ENCODE results near the gene OSBPL2.

OSBPL2 gene

GRCh38 chr20:62234339-62234738 lies 4.0 kb upstream of the OSBPL2 start:
- Histone ChIP-seq H2AFZ (ENCODE audit: insufficient read depth, low read length, poor library complexity) (no peak overlapping the region), H3K18ac (ENCODE audit: low read length) (no peak overlapping the region), H3K9me3 (ENCODE audit: insufficient read depth, low read depth, low read length) (peaks cover 13% of the 10 kb centered on the region), H2BK5ac (ENCODE audit: low read depth, low read length, poor library complexity) (no peak overlapping the region), H4K91ac (ENCODE audit: low read depth, low read length) (no peak overlapping the region), H3K27ac (ENCODE audit: low read depth, low read length) (no peak overlapping the region), H2AK5ac (ENCODE audit: low read length) (no peak overlapping the region), H3K4me2 (ENCODE audit: low read length) (no peak overlapping the region), H3K36me3 (ENCODE audit: control insufficient read depth in 1 of 2, insufficient read depth in 2 of 2, low read length in 2 of 2) (no peaks in the 10 kb centered on the region), H3K4ac (ENCODE audit: low read depth, low read length) (no peak overlapping the region), H4K12ac (ENCODE audit: low read depth, low read length) (no peak overlapping the region), H4K8ac (ENCODE audit: low read depth, low read length) (no peak overlapping the region), H3K4me3 (ENCODE audit: low read depth, low read length) (no peak overlapping the region), H2BK120ac (ENCODE audit: insufficient read depth, low read length, poor library complexity) (no peak overlapping the region), H3K9ac (ENCODE audit: low read length) (no peak overlapping the region), H3K27me3 (ENCODE audit: insufficient read depth, low read length) (no peaks in the 10 kb centered on the region), H3K79me1 (ENCODE audit: low read length) (peaks cover 2% of the 10 kb centered on the region), H3K79me2 (ENCODE audit: control insufficient read depth, insufficient read depth, low read length, poor library complexity) (peaks cover 4% of the 10 kb centered on the region), H3K23ac (ENCODE audit: low read length) (no peak overlapping the region), H3K14ac (ENCODE audit: low read length) (no peak overlapping the region), H3K4me1 (ENCODE audit: control insufficient read depth in 1 of 2, insufficient read depth in 2 of 2, low read length in 2 of 2) (peaks cover 5 to 6% of the 10 kb centered on the region in 2 experiments), H2BK12ac (ENCODE audit: low read length) (no peak overlapping the region)
- WGBS (ENCODE audit: extremely low coverage, insufficient coverage, insufficient read length) = no CpG with 5 or more reads among the region's 5 CpGs
- no peak for DNase-seq

GRCh38 chr20:62235001-62235776 lies 3.1 kb upstream of the OSBPL2 start:
- H3K36me3 ChIP-seq (ENCODE audit: control insufficient read depth in 1 of 2, insufficient read depth in 2 of 2, low read length in 2 of 2) = no peaks in the 10 kb centered on the region
- no peak overlapping the region for H2AK5ac ChIP-seq (ENCODE audit: low read length)
- DNase-seq = no peak
- H2BK12ac ChIP-seq (ENCODE audit: low read length) = no peak overlapping the region
- no peak overlapping the region for H3K4ac ChIP-seq (ENCODE audit: low read depth, low read length)
- H3K4me2 ChIP-seq (ENCODE audit: low read length) = no peak overlapping the region
- H3K4me3 ChIP-seq (ENCODE audit: low read depth, low read length) = no peak overlapping the region
- WGBS (ENCODE audit: extremely low coverage, insufficient coverage, insufficient read length) = no CpG with 5 or more reads among the region's 16 CpGs
- peaks cover 8% of the 10 kb centered on the region for H3K79me2 ChIP-seq (ENCODE audit: control insufficient read depth, insufficient read depth, low read length, poor library complexity)
- H3K9me3 ChIP-seq (ENCODE audit: insufficient read depth, low read depth, low read length) = peaks cover 10% of the 10 kb centered on the region
- peaks cover 2% of the 10 kb centered on the region for H3K79me1 ChIP-seq (ENCODE audit: low read length)
- H2BK5ac ChIP-seq (ENCODE audit: low read depth, low read length, poor library complexity) = no peak overlapping the region
- peaks cover 9% of the 10 kb centered on the region in 2 experiments for H3K4me1 ChIP-seq (ENCODE audit: control insufficient read depth in 1 of 2, insufficient read depth in 2 of 2, low read length in 2 of 2)
- H2AFZ ChIP-seq (ENCODE audit: insufficient read depth, low read length, poor library complexity) = no peak overlapping the region
- no peak overlapping the region for H3K18ac ChIP-seq (ENCODE audit: low read length)
- no peak overlapping the region for H4K91ac ChIP-seq (ENCODE audit: low read depth, low read length)
- no peak overlapping the region for H2BK120ac ChIP-seq (ENCODE audit: insufficient read depth, low read length, poor library complexity)
- no peak overlapping the region for H3K23ac ChIP-seq (ENCODE audit: low read length)
- H3K9ac ChIP-seq (ENCODE audit: low read length) = no peak overlapping the region
- no peak overlapping the region for H3K27ac ChIP-seq (ENCODE audit: low read depth, low read length)
- H3K14ac ChIP-seq (ENCODE audit: low read length) = no peak overlapping the region
- no peak overlapping the region for H4K8ac ChIP-seq (ENCODE audit: low read depth, low read length)
- H4K12ac ChIP-seq (ENCODE audit: low read depth, low read length) = no peak overlapping the region
- no peaks in the 10 kb centered on the region for H3K27me3 ChIP-seq (ENCODE audit: insufficient read depth, low read length)

GRCh38 chr20:62235777-62236157 lies 2.6 kb upstream of the OSBPL2 start:
- H3K27me3 ChIP-seq (ENCODE audit: insufficient read depth, low read length) = no peaks in the 10 kb centered on the region
- H3K4me1 ChIP-seq (ENCODE audit: control insufficient read depth in 1 of 2, insufficient read depth in 2 of 2, low read length in 2 of 2) = peaks cover 9% of the 10 kb centered on the region in 2 experiments
- peaks cover 1% of the 10 kb centered on the region in 2 experiments for H3K36me3 ChIP-seq (ENCODE audit: control insufficient read depth in 1 of 2, insufficient read depth in 2 of 2, low read length in 2 of 2)
- no CpG with 5 or more reads among the region's 9 CpGs for WGBS (ENCODE audit: extremely low coverage, insufficient coverage, insufficient read length)
- no peak overlapping the region for H2BK12ac ChIP-seq (ENCODE audit: low read length)
- H3K23ac ChIP-seq (ENCODE audit: low read length) = no peak overlapping the region
- H4K12ac ChIP-seq (ENCODE audit: low read depth, low read length) = no peak overlapping the region
- H3K79me1 ChIP-seq (ENCODE audit: low read length) = peaks cover 2% of the 10 kb centered on the region
- H2BK120ac ChIP-seq (ENCODE audit: insufficient read depth, low read length, poor library complexity) = no peak overlapping the region
- H3K14ac ChIP-seq (ENCODE audit: low read length) = no peak overlapping the region
- H3K4ac ChIP-seq (ENCODE audit: low read depth, low read length) = no peak overlapping the region
- H3K27ac ChIP-seq (ENCODE audit: low read depth, low read length) = no peak overlapping the region
- DNase-seq = no peak
- H3K9me3 ChIP-seq (ENCODE audit: insufficient read depth, low read depth, low read length) = peaks cover 5% of the 10 kb centered on the region
- no peak overlapping the region for H2AFZ ChIP-seq (ENCODE audit: insufficient read depth, low read length, poor library complexity)
- no peak overlapping the region for H4K8ac ChIP-seq (ENCODE audit: low read depth, low read length)
- no peak overlapping the region for H2AK5ac ChIP-seq (ENCODE audit: low read length)
- H3K79me2 ChIP-seq (ENCODE audit: control insufficient read depth, insufficient read depth, low read length, poor library complexity) = peaks cover 8% of the 10 kb centered on the region
- no peak overlapping the region for H3K4me3 ChIP-seq (ENCODE audit: low read depth, low read length)
- H3K18ac ChIP-seq (ENCODE audit: low read length) = no peak overlapping the region
- H4K91ac ChIP-seq (ENCODE audit: low read depth, low read length) = no peak overlapping the region
- H3K4me2 ChIP-seq (ENCODE audit: low read length) = no peak overlapping the region
- no peak overlapping the region for H2BK5ac ChIP-seq (ENCODE audit: low read depth, low read length, poor library complexity)
- no peak overlapping the region for H3K9ac ChIP-seq (ENCODE audit: low read length)

GRCh38 chr20:62236200-62236599 lies 2.1 kb upstream of the OSBPL2 start:
- Histone ChIP-seq H3K4me1 (ENCODE audit: control insufficient read depth in 1 of 2, insufficient read depth in 2 of 2, low read length in 2 of 2) (peaks cover 9% of the 10 kb centered on the region in 2 experiments), H4K12ac (ENCODE audit: low read depth, low read length) (no peak overlapping the region), H3K79me2 (ENCODE audit: control insufficient read depth, insufficient read depth, low read length, poor library complexity) (peaks cover 8% of the 10 kb centered on the region), H3K27ac (ENCODE audit: low read depth, low read length) (no peak overlapping the region), H3K27me3 (ENCODE audit: insufficient read depth, low read length) (no peaks in the 10 kb centered on the region), H3K14ac (ENCODE audit: low read length) (no peak overlapping the region), H2BK120ac (ENCODE audit: insufficient read depth, low read length, poor library complexity) (no peak overlapping the region), H3K9me3 (ENCODE audit: insufficient read depth, low read depth, low read length) (peaks cover 5% of the 10 kb centered on the region), H3K23ac (ENCODE audit: low read length) (no peak overlapping the region), H2AK5ac (ENCODE audit: low read length) (no peak overlapping the region), H4K91ac (ENCODE audit: low read depth, low read length) (no peak overlapping the region), H2BK12ac (ENCODE audit: low read length) (no peak overlapping the region), H3K4me3 (ENCODE audit: low read depth, low read length) (no peak overlapping the region), H3K79me1 (ENCODE audit: low read length) (peaks cover 2% of the 10 kb centered on the region), H3K4me2 (ENCODE audit: low read length) (no peak overlapping the region), H3K36me3 (ENCODE audit: control insufficient read depth in 1 of 2, insufficient read depth in 2 of 2, low read length in 2 of 2) (peaks cover 2 to 3% of the 10 kb centered on the region in 2 experiments), H3K4ac (ENCODE audit: low read depth, low read length) (no peak overlapping the region), H2AFZ (ENCODE audit: insufficient read depth, low read length, poor library complexity) (no peak overlapping the region), H2BK5ac (ENCODE audit: low read depth, low read length, poor library complexity) (no peak overlapping the region), H3K9ac (ENCODE audit: low read length) (no peak overlapping the region), H4K8ac (ENCODE audit: low read depth, low read length) (no peak overlapping the region), H3K18ac (ENCODE audit: low read length) (no peak overlapping the region)
- DNase-seq = no peak
- no CpG with 5 or more reads among the region's 6 CpGs for WGBS (ENCODE audit: extremely low coverage, insufficient coverage, insufficient read length)

All from trophoblast cell (in vitro differentiated cells and primary cell).